B cell (primary cell): ENCODE results near the gene GABPB1. TPM values are rescaled to one million over a fixed set of nuclear protein-coding genes. Genes with fewer than 3 reads are reported as not detected.

Experiments used
- ATAC-seq: fragments of 200-7000 bp; cut with Tn5 transposase; one replicate; pipeline ENCODE4 v1.10.0; 2021; ENCODE audit warnings: low read depth, mild to moderate bottlenecking, moderate number of reproducible peaks, moderate library complexity
- CTCF ChIA-PET: fragments of 350-600 bp; sonication (Branson Sonifier 250); formaldehyde crosslinking; loops from one replicate; lab custom pipeline; 2021; ENCODE audit warnings: antibody characterized with exemption, inconsistent platforms; lab: Charles Lee
- POLR2A ChIA-PET: fragments of 350-600 bp; sonication (Branson Sonifier 250); formaldehyde crosslinking; loops from one replicate; lab custom pipeline; 2021; ENCODE audit warnings: antibody characterized with exemption; lab: Charles Lee
- DNase-seq: peaks from one replicate; pipeline ENCODE4 v3.0.0; 2013
- H2AFZ ChIP-seq: 2 replicates; pipeline ENCODE4 v1.6.1; 2012; ENCODE audit warnings: mild to moderate bottlenecking, low read depth, low read length; ENCODE audit not compliant: insufficient read depth, poor library complexity, severe bottlenecking
- H3K27ac ChIP-seq, 2 donors: 1 replicate in 1 of 2; 2 replicates in 1 of 2; pipeline ENCODE4 v1.5.1; 2012 to 2013; ENCODE audit warnings: low read length in 2 of 2, mild to moderate bottlenecking in 2 of 2, moderate library complexity in 1 of 2
- H3K27me3 ChIP-seq, 4 experiments: fragments of 200-600 bp in 1 of 4; sonication (generic) in 1 of 4; replicated peaks in 1 of 4; 1 replicate in 2 of 4; 2 replicates in 2 of 4; pipeline versions ENCODE4 v1.6.1 to v1.7.0; 2013 to 2016; ENCODE audit warnings: low read length in 3 of 4, mild to moderate bottlenecking in 2 of 4, mixed read lengths in 1 of 4, moderate library complexity in 1 of 4; ENCODE audit not compliant: insufficient read depth in 4 of 4, control insufficient read depth in 3 of 4; ENCODE audit errors: control extremely low read depth in 1 of 4
- H3K36me3 ChIP-seq, 2 experiments: replicated peaks in 1 of 2; 1 replicate in 1 of 2; 2 replicates in 1 of 2; pipeline versions ENCODE4 v1.6.1 to v1.7.1; 2013; ENCODE audit warnings: low read length in 1 of 2; ENCODE audit not compliant: insufficient read depth in 2 of 2, control insufficient read depth in 1 of 2; ENCODE audit errors: control extremely low read depth in 1 of 2, extremely low read depth in 1 of 2
- H3K4me1 ChIP-seq, 2 donors: fragments of 200-600 bp in 1 of 2; sonication (generic) in 1 of 2; 1 replicate in 1 of 2; 2 replicates in 1 of 2; pipeline versions ENCODE4 v1.5.1 to v1.6.1; 2013 to 2017; ENCODE audit warnings: low read length in 2 of 2; ENCODE audit not compliant: control insufficient read depth in 2 of 2, insufficient read depth in 2 of 2
- H3K4me2 ChIP-seq: replicated peaks from 2 replicates; pipeline ENCODE3; 2012; ENCODE audit warnings: mild to moderate bottlenecking, low read depth, low read length; ENCODE audit not compliant: poor library complexity, severe bottlenecking
- H3K4me3 ChIP-seq, 5 experiments: fragments of 200-600 bp in 1 of 5; sonication (generic) in 1 of 5; 1 replicate in 3 of 5; 2 replicates in 2 of 5; pipeline versions ENCODE4 v1.5.1 to v1.7.0; 2011 to 2016; ENCODE audit warnings: low read length in 4 of 5, mild to moderate bottlenecking in 4 of 5, low read depth in 2 of 5, control low read depth in 1 of 5, moderate library complexity in 1 of 5; ENCODE audit not compliant: insufficient read depth in 1 of 5; ENCODE audit errors: control extremely low read depth in 1 of 5, extremely low read depth in 1 of 5
- H3K79me2 ChIP-seq: fragments of 200-600 bp; sonication (generic); one replicate; pipeline ENCODE4 v1.6.0; 2016; ENCODE audit warnings: low read length; ENCODE audit not compliant: control insufficient read depth, insufficient read depth
- H3K9ac ChIP-seq: fragments of 200-600 bp; sonication (generic); 2 replicates; pipeline ENCODE4 v1.6.1; 2017; ENCODE audit warnings: mild to moderate bottlenecking, low read length, moderate library complexity
- H3K9me3 ChIP-seq, 3 donors: one replicate each; pipeline versions ENCODE4 v1.6.1 to v1.7.1; 2013; ENCODE audit warnings: low read length in 2 of 3; ENCODE audit not compliant: control insufficient read depth in 2 of 3, insufficient read depth in 1 of 3; ENCODE audit errors: control extremely low read depth in 1 of 3
- H4K20me1 ChIP-seq: 2 replicates; pipeline ENCODE4 v1.6.0; 2012; ENCODE audit warnings: mild to moderate bottlenecking, low read length; ENCODE audit not compliant: insufficient read depth, control insufficient read depth, poor library complexity, severe bottlenecking
- H3K27ac Mint-ChIP-seq: one replicate; pipeline ENCODE4 v1.8.0; 2021; ENCODE audit warnings: mixed read lengths
- H3K27me3 Mint-ChIP-seq: one replicate; pipeline ENCODE4 v1.8.0; 2021; ENCODE audit warnings: mixed read lengths
- H3K4me1 Mint-ChIP-seq: one replicate; pipeline ENCODE4 v1.8.0; 2021; ENCODE audit warnings: mixed read lengths
- H3K4me3 Mint-ChIP-seq: one replicate; pipeline ENCODE4 v1.8.0; 2021; ENCODE audit warnings: mixed read lengths
- H3K9me3 Mint-ChIP-seq: one replicate; pipeline ENCODE4 v1.8.0; 2022; ENCODE audit warnings: mixed read lengths; ENCODE audit not compliant: insufficient read depth
- EZH2 ChIP-seq: IDR thresholded peaks from 2 replicates; pipeline ENCODE4 v1.6.1; 2012; ENCODE audit warnings: borderline replicate concordance, low read depth, mild to moderate bottlenecking, moderate library complexity, low read length; ENCODE audit not compliant: insufficient read depth, poor library complexity, severe bottlenecking
- WGBS: methylation state at CpG from one replicate; pipeline ENCODE4 v1.1.5; 2013; ENCODE audit warnings: missing lambda C conversion rate; ENCODE audit not compliant: insufficient coverage; 5-methylcytosine and 5-hydroxymethylcytosine counted together
- intact Hi-C: fragments of 100-400 bp; cut with micrococcal nuclease; formaldehyde crosslinking; loops from one replicate; pipeline ENCODE4 v1.10.0; 2022
- polyA plus RNA-seq: library from polyadenylated mRNA; depleted of rRNA; stranded (reverse); fragments of >200 nt; gene quantifications from 2 replicates; pipeline ENCODE4 v1.2.3, GENCODE V29; 2012
- total RNA-seq, 2 donors: library from RNA; stranded (reverse); fragments of 120-200 nt in 1 of 2; gene quantifications; 1 replicate in 1 of 2; 2 replicates in 1 of 2; pipeline versions ENCODE4 v1.2.3 to v1.2.4, GENCODE V29; 2013 to 2022
- TF ChIP-seq, protein P1 (sequence below): fragments of 200-600 bp; IDR thresholded peaks from one replicate; pipeline ENCODE4 v1.8.0; 2022; ENCODE audit warnings: antibody characterized with exemption, mild to moderate bottlenecking

Gene GABPB1
- total and polyA plus RNA-seq, 2 donors (not counting 1 experiment from before 2014, with no cell fraction given) = 24.1 to 37.1 TPM

DNA sequence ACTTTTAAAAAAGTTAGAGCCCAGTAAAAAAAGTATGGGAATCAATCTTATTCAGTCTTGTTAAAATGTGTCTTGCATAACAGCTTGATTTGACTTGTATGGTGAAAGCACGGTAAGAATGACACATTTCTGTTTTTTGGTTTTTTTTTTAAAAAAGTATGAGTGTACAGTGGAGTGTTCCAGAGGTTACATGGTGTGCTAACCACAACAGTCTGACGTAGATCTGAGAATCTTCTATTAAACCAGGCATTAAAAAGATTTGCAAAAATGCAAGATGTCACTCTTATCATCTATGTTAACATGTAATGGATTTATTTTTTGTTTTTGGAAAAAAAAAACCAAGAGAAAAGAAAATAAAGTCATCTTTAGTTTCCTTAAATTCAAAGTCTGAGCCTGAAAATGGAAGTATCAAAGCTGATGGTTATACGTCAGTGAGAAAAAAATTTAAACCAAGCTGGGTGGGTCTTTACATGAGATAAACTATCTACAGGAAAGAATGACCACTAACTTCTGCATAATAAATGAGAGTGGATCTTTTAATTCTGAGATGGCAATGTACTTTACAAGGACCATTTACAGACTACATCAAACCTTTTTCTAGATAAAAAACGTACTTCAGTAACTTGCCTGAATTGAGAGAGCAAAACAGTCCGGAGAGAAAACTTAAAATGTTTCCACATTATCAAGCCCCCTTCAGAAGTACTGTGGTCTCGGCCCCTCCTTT, 1.6 kb downstream of the GABPB1 start:
- Histone ChIP-seq H3K79me2 (peaks cover 97% of the 10 kb centered on the region), H3K27ac (peak overlapping the region; percentile 98 to 99), H3K9ac (peak overlapping the region; percentile 84), H3K4me1 (peaks cover 42 to 59% of the 10 kb centered on the region in 2 donors), H2AFZ (peak overlapping the region; percentile 95), H3K27me3 (no peaks in the 10 kb centered on the region), H3K9me3 (no peaks in the 10 kb centered on the region), H3K4me2 (peak overlapping the region; percentile 79), H3K36me3 (peaks cover 0 to 5% of the 10 kb centered on the region in 2 experiments), H3K4me3 (peak overlapping the region; percentile 71 to 91 (median 82)), H4K20me1 (no peaks in the 10 kb centered on the region)
- intact Hi-C loops = loop anchor here (2.0 to 10.0 kb wide), 6 partner anchors 19 to 1309 kb away; partner anchors contain the start of genes COPS2, DTWD1, FAM227B and SECISBP2L
- ChIA-PET CTCF (interaction anchor here (0.6 to 1.5 kb wide), 5 partner anchors 10 to 91 kb away, joined by 3 to 4 read pairs (median 3); partner anchors contain the start of gene USP8), POLR2A (interaction anchor here (0.5 to 3.8 kb wide), 6 partner anchors 11 to 554 kb away, joined by 3 to 27 read pairs (median 4); partner anchors contain the start of gene USP8)
- DNase-seq = peak; percentile 68
- no peaks in the 10 kb centered on the region for H3K27me3 Mint-ChIP-seq
- no peaks in the 10 kb centered on the region for H3K9me3 Mint-ChIP-seq
- peak; percentile 15 for ATAC-seq
- H3K4me1 Mint-ChIP-seq = peaks cover 64% of the 10 kb centered on the region
- H3K27ac Mint-ChIP-seq = peak overlapping the region; percentile 98
- H3K4me3 Mint-ChIP-seq = peak overlapping the region; percentile 95
- TF ChIP-seq EZH2 = no peak
- TF ChIP-seq, protein P1, sequence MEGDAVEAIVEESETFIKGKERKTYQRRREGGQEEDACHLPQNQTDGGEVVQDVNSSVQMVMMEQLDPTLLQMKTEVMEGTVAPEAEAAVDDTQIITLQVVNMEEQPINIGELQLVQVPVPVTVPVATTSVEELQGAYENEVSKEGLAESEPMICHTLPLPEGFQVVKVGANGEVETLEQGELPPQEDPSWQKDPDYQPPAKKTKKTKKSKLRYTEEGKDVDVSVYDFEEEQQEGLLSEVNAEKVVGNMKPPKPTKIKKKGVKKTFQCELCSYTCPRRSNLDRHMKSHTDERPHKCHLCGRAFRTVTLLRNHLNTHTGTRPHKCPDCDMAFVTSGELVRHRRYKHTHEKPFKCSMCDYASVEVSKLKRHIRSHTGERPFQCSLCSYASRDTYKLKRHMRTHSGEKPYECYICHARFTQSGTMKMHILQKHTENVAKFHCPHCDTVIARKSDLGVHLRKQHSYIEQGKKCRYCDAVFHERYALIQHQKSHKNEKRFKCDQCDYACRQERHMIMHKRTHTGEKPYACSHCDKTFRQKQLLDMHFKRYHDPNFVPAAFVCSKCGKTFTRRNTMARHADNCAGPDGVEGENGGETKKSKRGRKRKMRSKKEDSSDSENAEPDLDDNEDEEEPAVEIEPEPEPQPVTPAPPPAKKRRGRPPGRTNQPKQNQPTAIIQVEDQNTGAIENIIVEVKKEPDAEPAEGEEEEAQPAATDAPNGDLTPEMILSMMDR = no peak
- WGBS = 0% methylated on average over 1 of the region's 6 CpGs

DNA sequence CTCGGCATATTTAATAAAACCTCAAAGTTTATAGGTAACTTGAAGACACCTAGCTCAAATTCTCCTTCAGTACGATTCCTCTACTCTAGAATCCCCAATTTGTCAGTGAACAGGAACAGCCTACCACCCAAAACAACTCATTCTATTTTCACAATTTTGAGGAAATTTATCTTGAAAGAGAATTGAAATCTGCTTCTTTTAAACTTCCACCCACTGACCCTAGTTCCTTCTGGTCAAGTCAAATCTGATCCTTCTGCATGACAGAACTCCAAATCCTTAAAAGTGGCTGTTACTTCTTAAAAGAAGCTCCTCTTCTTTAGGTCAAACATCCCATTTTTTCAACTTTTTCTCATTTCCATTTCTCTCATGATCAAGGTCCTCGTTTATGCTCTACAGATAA, 4.4 kb downstream of the GABPB1 start:
- Histone ChIP-seq H3K4me3 (peak overlapping the region in 1 of 5 experiments; percentile 2), H3K27ac (peak overlapping the region; percentile 98 to 99), H2AFZ (no peak overlapping the region), H3K4me1 (peaks cover 25 to 40% of the 10 kb centered on the region in 2 donors), H3K79me2 (peaks cover 99% of the 10 kb centered on the region), H3K4me2 (peak overlapping the region; percentile 79), H3K9ac (peak overlapping the region; percentile 28), H4K20me1 (peaks cover 13% of the 10 kb centered on the region), H3K36me3 (no peaks in the 10 kb centered on the region), H3K27me3 (no peaks in the 10 kb centered on the region), H3K9me3 (no peaks in the 10 kb centered on the region)
- 40% methylated on average over 1 of the region's 3 CpGs for WGBS
- H3K9me3 Mint-ChIP-seq = no peaks in the 10 kb centered on the region
- no peaks in the 10 kb centered on the region for H3K27me3 Mint-ChIP-seq
- no peak for ATAC-seq
- no peak for DNase-seq
- peak overlapping the region; percentile 76 for H3K27ac Mint-ChIP-seq
- peaks cover 56% of the 10 kb centered on the region for H3K4me1 Mint-ChIP-seq
- ChIA-PET CTCF (interaction anchor here (1.0 to 1.3 kb wide), 2 partner anchors 34 to 94 kb away, joined by 3 read pairs; no protein-coding TSS in a partner anchor), POLR2A (no interaction called here)
- no peak for TF ChIP-seq EZH2
- TF ChIP-seq, protein P1 = no peak
- H3K4me3 Mint-ChIP-seq = peak overlapping the region; percentile 95
- intact Hi-C loops = loop anchor here (5.0 to 10.0 kb wide), 4 partner anchors 414 to 1306 kb away; partner anchors contain the start of genes COPS2, DTWD1, FAM227B and SECISBP2L
